ENCODE data around the gene SCGB1C1. TPM values are rescaled to one million over a fixed set of nuclear protein-coding genes. Genes with fewer than 3 reads are reported as not detected.

The SCGB1C1 gene
- total RNA-seq, 1 experiment from 2014 or later, result not detected

DNA sequence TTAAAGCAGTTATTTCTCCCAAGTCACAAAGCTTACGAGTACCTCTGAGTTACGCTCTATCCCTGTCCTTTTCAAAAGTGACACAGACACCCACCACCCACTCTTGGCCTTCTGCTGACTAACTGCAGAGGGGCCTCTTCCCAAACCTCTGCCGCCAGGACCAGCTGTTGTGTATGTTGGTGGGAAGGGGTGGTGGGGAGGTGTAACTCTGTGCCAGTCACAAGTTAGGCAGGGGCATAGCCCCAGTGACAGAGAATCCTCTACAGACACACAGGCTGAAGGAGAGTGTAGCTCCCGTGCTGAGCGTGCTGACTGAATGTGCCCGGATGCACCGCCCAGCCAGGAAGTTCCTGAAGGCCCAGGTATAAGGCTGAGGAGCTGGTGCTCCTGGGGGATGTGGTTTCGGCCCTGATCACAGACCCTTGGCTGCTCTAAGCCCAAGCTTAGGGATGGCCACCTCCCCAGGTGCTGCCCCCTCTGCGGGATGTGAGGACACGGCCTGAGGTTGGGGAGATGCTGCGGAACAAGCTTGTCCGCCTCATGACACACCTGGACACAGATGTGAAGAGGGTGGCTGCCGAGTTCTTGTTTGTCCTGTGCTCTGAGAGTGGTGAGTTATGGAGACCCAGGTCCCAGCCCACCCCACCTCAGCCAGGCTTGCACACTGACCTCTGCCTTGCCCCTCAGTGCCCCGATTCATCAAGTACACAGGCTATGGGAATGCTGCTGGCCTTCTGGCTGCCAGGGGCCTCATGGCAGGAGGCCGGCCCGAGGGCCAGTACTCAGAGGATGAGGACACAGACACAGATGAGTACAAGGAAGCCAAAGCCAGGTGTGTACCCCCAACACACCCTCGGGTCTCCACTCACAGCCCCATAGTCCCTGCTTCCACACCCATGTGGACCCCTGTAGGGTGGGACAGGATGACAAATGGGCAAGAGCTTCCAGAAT lies 19.5 kb downstream of the SCGB1C1 start:
- Histone ChIP-seq H3K9me2 (ENCODE audit: insufficient read depth) (no peaks in the 10 kb centered on the region), H4K20me1 (ENCODE audit: insufficient read depth) (no peaks in the 10 kb centered on the region), H3K9ac (ENCODE audit: low read length) (no peak overlapping the region), H3K27me3 (ENCODE audit: insufficient read depth, low read length) (no peaks in the 10 kb centered on the region), H3K27ac (ENCODE audit: low read depth, low read length) (no peak overlapping the region), H3K9me3 (ENCODE audit: control insufficient read depth in 1 of 2, insufficient read depth in 1 of 2, low read depth in 1 of 2, low read length in 2 of 2) (no peaks in the 10 kb centered on the region), H3K4me1 (ENCODE audit: control insufficient read depth in 1 of 2, insufficient read depth in 2 of 2, low read length in 2 of 2) (peaks cover 9 to 14% of the 10 kb centered on the region in 2 experiments), H3K36me3 (ENCODE audit: control insufficient read depth in 1 of 2, insufficient read depth in 2 of 2, low read length in 2 of 2) (peaks cover 39 to 45% of the 10 kb centered on the region in 2 experiments), H3K79me2 (ENCODE audit: insufficient read depth, low read length) (peaks cover 42% of the 10 kb centered on the region), H3K4me3 (replicated peaks in 1 of 2; ENCODE audit: low read depth in 1 of 2, low read length in 2 of 2) (no peak overlapping the region), H3K4me2 (ENCODE audit: low read length) (no peak overlapping the region), H2AFZ (ENCODE audit: low read depth, low read length, poor library complexity, severe bottlenecking) (no peak overlapping the region)
- no peak for ATAC-seq
- ChIA-PET CTCF (no interaction called here), RAD21 (ENCODE audit: low non-redundant PET in 1 of 2, low total read pairs in 2 of 2, uncharacterized antibody in 2 of 2, unreplicated experiment in 2 of 2) (no interaction called here), POLR2A (interaction anchor here (1.0 kb wide), 1 partner anchor 17 kb away, joined by 3 read pairs; no protein-coding TSS in a partner anchor)
- no peak for DNase-seq (ENCODE audit: low read depth, low spot score)
- TF ChIP-seq SRF (IDR thresholded peaks at IDR 0.05; ENCODE audit: low read depth), result no peak
- TF ChIP-seq ZFX (IDR thresholded peaks at IDR 0.05), result no peak
- TF ChIP-seq, protein P1, sequence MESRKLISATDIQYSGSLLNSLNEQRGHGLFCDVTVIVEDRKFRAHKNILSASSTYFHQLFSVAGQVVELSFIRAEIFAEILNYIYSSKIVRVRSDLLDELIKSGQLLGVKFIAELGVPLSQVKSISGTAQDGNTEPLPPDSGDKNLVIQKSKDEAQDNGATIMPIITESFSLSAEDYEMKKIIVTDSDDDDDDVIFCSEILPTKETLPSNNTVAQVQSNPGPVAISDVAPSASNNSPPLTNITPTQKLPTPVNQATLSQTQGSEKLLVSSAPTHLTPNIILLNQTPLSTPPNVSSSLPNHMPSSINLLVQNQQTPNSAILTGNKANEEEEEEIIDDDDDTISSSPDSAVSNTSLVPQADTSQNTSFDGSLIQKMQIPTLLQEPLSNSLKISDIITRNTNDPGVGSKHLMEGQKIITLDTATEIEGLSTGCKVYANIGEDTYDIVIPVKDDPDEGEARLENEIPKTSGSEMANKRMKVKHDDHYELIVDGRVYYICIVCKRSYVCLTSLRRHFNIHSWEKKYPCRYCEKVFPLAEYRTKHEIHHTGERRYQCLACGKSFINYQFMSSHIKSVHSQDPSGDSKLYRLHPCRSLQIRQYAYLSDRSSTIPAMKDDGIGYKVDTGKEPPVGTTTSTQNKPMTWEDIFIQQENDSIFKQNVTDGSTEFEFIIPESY (IDR thresholded peaks at IDR 0.05; ENCODE audit: extremely low read depth, insufficient replicate concordance, low read length), result no peak
- TF ChIP-seq ZNF274 (IDR thresholded peaks at IDR 0.05; ENCODE audit: low read depth, low read length), result no peak
- TF ChIP-seq FOSL1 (IDR thresholded peaks at IDR 0.05; ENCODE audit: low read depth), result no peak
- TF ChIP-seq, protein P2, sequence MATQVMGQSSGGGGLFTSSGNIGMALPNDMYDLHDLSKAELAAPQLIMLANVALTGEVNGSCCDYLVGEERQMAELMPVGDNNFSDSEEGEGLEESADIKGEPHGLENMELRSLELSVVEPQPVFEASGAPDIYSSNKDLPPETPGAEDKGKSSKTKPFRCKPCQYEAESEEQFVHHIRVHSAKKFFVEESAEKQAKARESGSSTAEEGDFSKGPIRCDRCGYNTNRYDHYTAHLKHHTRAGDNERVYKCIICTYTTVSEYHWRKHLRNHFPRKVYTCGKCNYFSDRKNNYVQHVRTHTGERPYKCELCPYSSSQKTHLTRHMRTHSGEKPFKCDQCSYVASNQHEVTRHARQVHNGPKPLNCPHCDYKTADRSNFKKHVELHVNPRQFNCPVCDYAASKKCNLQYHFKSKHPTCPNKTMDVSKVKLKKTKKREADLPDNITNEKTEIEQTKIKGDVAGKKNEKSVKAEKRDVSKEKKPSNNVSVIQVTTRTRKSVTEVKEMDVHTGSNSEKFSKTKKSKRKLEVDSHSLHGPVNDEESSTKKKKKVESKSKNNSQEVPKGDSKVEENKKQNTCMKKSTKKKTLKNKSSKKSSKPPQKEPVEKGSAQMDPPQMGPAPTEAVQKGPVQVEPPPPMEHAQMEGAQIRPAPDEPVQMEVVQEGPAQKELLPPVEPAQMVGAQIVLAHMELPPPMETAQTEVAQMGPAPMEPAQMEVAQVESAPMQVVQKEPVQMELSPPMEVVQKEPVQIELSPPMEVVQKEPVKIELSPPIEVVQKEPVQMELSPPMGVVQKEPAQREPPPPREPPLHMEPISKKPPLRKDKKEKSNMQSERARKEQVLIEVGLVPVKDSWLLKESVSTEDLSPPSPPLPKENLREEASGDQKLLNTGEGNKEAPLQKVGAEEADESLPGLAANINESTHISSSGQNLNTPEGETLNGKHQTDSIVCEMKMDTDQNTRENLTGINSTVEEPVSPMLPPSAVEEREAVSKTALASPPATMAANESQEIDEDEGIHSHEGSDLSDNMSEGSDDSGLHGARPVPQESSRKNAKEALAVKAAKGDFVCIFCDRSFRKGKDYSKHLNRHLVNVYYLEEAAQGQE (IDR thresholded peaks at IDR 0.05; ENCODE audit: low read depth), result no peak
- TF ChIP-seq, protein P3, sequence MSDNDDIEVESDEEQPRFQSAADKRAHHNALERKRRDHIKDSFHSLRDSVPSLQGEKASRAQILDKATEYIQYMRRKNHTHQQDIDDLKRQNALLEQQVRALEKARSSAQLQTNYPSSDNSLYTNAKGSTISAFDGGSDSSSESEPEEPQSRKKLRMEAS (IDR thresholded peaks at IDR 0.05), result no peak
- TF ChIP-seq POLR2A (IDR thresholded peaks at IDR 0.05; ENCODE audit: borderline replicate concordance, extremely low read depth, insufficient read depth, insufficient read length), result no peak
- no peak for TF ChIP-seq TCF7L2 (IDR thresholded peaks at IDR 0.05; ENCODE audit: borderline replicate concordance, extremely low read depth, insufficient read depth, insufficient read length)
- TF ChIP-seq JUND (IDR thresholded peaks at IDR 0.05), result no peak
- no peak for TF ChIP-seq POLR2AphosphoS5 (IDR thresholded peaks at IDR 0.05; ENCODE audit: low read depth, low read length)
- TF ChIP-seq CBX3 (IDR thresholded peaks at IDR 0.05; ENCODE audit: low read depth), result no peak
- no peak for TF ChIP-seq SIN3A (IDR thresholded peaks at IDR 0.05; ENCODE audit: low read depth)
- intact Hi-C loops (cut with micrococcal nuclease), result no loop called here
- BruUV-seq (replicated peaks), result no TSS peak
